Gastroesophageal sphincter (tissue), 4 donors: ENCODE data around the gene SMG7. TPM values are rescaled to one million over a fixed set of nuclear protein-coding genes. Genes with fewer than 3 reads are reported as not detected.

Source experiments
- ATAC-seq: fragments of 150-250 bp; one replicate; pipeline ENCODE4 v1.9.1; 2016; ENCODE audit warnings: mild to moderate bottlenecking, moderate library complexity
- H3K27ac ChIP-seq, 4 donors: fragments of 200-600 bp; sonication (generic) in 3 of 4; 1 replicate in 3 of 4; 2 replicates in 1 of 4; pipeline ENCODE4 v1.5.1; 2016 to 2019
- H3K27me3 ChIP-seq: fragments of 200-600 bp; sonication (generic); one replicate; pipeline ENCODE4 v1.5.1; 2019
- H3K36me3 ChIP-seq, 2 donors: fragments of 200-600 bp; sonication (generic); one replicate each; pipeline ENCODE4 v1.5.1; 2019; ENCODE audit warnings: control low read depth in 1 of 2
- H3K4me1 ChIP-seq, 3 donors: fragments of 200-600 bp; sonication (generic); 1 replicate in 2 of 3; 2 replicates in 1 of 3; pipeline ENCODE4 v1.5.1; 2016 to 2019; ENCODE audit warnings: control low read depth in 2 of 3
- H3K4me3 ChIP-seq, 2 donors: fragments of 200-600 bp; sonication (generic); one replicate each; pipeline ENCODE4 v1.5.1; 2019; ENCODE audit warnings: mild to moderate bottlenecking in 1 of 2, moderate library complexity in 1 of 2
- H3K9me3 ChIP-seq, 3 donors: fragments of 200-600 bp; sonication (generic); one replicate each; pipeline ENCODE4 v1.5.1; 2017 to 2019; ENCODE audit warnings: control low read depth in 2 of 3
- CTCF ChIP-seq, 4 experiments: fragments of 200-600 bp in 2 of 4; fragments of 450-650 bp in 2 of 4; sonication (generic) in 1 of 4; IDR thresholded peaks; one replicate each; pipeline ENCODE4 v1.5.1; 2017 to 2019; ENCODE audit warnings: antibody characterized with exemption in 4 of 4, mild to moderate bottlenecking in 2 of 4, moderate library complexity in 2 of 4
- EP300 ChIP-seq: sonication (generic); formaldehyde crosslinking; IDR thresholded peaks from one replicate; pipeline ENCODE4 v1.6.1; 2017; ENCODE audit warnings: antibody characterized with exemption, mild to moderate bottlenecking
- POLR2A ChIP-seq, 2 donors: fragments of 450-650 bp; IDR thresholded peaks; one replicate each; pipeline ENCODE4 v1.6.1; 2017; ENCODE audit warnings: antibody characterized with exemption in 2 of 2, mild to moderate bottlenecking in 2 of 2, moderate library complexity in 1 of 2
- POLR2AphosphoS5 ChIP-seq: sonication (generic); formaldehyde crosslinking; IDR thresholded peaks from one replicate; pipeline ENCODE4 v1.6.1; 2017; ENCODE audit warnings: antibody characterized with exemption
- WGBS, 2 donors: methylation state at CpG; one replicate each; pipeline ENCODE4 v1.1.5; 2018; ENCODE audit warnings: low coverage in 1 of 2; 5-methylcytosine and 5-hydroxymethylcytosine counted together
- total RNA-seq, 4 donors: library from RNA; depleted of rRNA; stranded (reverse); fragments of >200 nt; gene quantifications; one replicate each; pipeline ENCODE4 v1.1.0, GENCODE V29; 2016

Gene SMG7
- total RNA-seq, 4 donors from 2014 or later = 31.9 to 55.9 (median 38.2) TPM

GRCh38 chr1:183467687-183468086 is 4.6 kb upstream of the SMG7 start:
- peaks cover 0 to 4% (median 0%) of the 10 kb centered on the region in 3 donors for H3K4me1 ChIP-seq
- no peaks in the 10 kb centered on the region for H3K9me3 ChIP-seq
- H3K4me3 ChIP-seq = no peak overlapping the region
- no peak for ATAC-seq
- H3K27me3 ChIP-seq = no peaks in the 10 kb centered on the region
- H3K27ac ChIP-seq = no peak overlapping the region
- 65 to 80% methylated on average over 1 of the region's 1 CpG for WGBS, 2 donors
- TF ChIP-seq POLR2AphosphoS5 = no peak
- no peak for TF ChIP-seq EP300
- no peak for TF ChIP-seq CTCF (IDR thresholded peaks at IDR 0.05)
- TF ChIP-seq POLR2A (IDR thresholded peaks at IDR 0.05) = no peak
- no peaks in the 10 kb centered on the region for H3K36me3 ChIP-seq

- peak; percentile 40 for ATAC-seq
- Histone ChIP-seq H3K9me3 (no peaks in the 10 kb centered on the region), H3K27ac (peak overlapping the region; percentile 91 to 99 (median 94)), H3K4me1 (peaks cover 0 to 31% (median 6%) of the 10 kb centered on the region in 3 donors), H3K4me3 (peak overlapping the region; percentile 61 to 81), H3K27me3 (no peaks in the 10 kb centered on the region), H3K36me3 (no peaks in the 10 kb centered on the region)
- WGBS, 2 donors = 0 to 2% methylated on average over 26 of the region's 26 CpGs
- no peak for TF ChIP-seq EP300
- TF ChIP-seq CTCF (IDR thresholded peaks at IDR 0.05) = peak in 3 of 4 experiments; percentile 38 to 77 (median 41)
- peak; percentile 76 for TF ChIP-seq POLR2AphosphoS5
Measured at GRCh38 chr1:183470147-183470960, 1.9 kb upstream of the SMG7 start.

- 0% methylated on average over 7 to 9 of the region's 47 CpGs for WGBS, 2 donors
- peak overlapping the region; percentile 91 to 99 (median 94) for H3K27ac ChIP-seq
Measured at GRCh38 chr1:183470961-183471742, 1.1 kb upstream of the SMG7 start.

GRCh38 chr1:183471743-183472487 is 384 bp upstream of the SMG7 start:
- Histone ChIP-seq H3K4me3 (peak overlapping the region; percentile 61 to 81), H3K9me3 (no peaks in the 10 kb centered on the region), H3K27me3 (no peaks in the 10 kb centered on the region), H3K4me1 (peaks cover 0 to 40% (median 6%) of the 10 kb centered on the region in 3 donors), H3K36me3 (no peaks in the 10 kb centered on the region), H3K27ac (peak overlapping the region; percentile 91 to 99 (median 94))
- peak; percentile 88 for ATAC-seq
- TF ChIP-seq POLR2A (IDR thresholded peaks at IDR 0.05) = no peak
- TF ChIP-seq POLR2AphosphoS5 = peak; percentile 41
- TF ChIP-seq CTCF (IDR thresholded peaks at IDR 0.05) = peak in 1 of 4 experiments; percentile 34
- TF ChIP-seq EP300 = no peak
- WGBS, 2 donors = 1% methylated on average over 14 to 21 of the region's 42 CpGs

More at GRCh38 chr1:183470961-183471742, 1.1 kb upstream of the SMG7 start:
- H3K27me3 ChIP-seq = no peaks in the 10 kb centered on the region
- TF ChIP-seq POLR2A (IDR thresholded peaks at IDR 0.05) (peak; percentile 8 to 13), CTCF (IDR thresholded peaks at IDR 0.05) (peak in 3 of 4 experiments; percentile 4 to 33 (median 21)), POLR2AphosphoS5 (peak; percentile 15), EP300 (no peak)
- no peaks in the 10 kb centered on the region for H3K36me3 ChIP-seq
- H3K4me1 ChIP-seq = peaks cover 0 to 37% (median 6%) of the 10 kb centered on the region in 3 donors
- H3K9me3 ChIP-seq = no peaks in the 10 kb centered on the region
- peak; percentile 40 for ATAC-seq
- peak overlapping the region; percentile 61 to 81 for H3K4me3 ChIP-seq
